Muscle of back (tissue), 11 donors: ENCODE measurements around the gene SLC9A5. TPM values are rescaled to one million over a fixed set of nuclear protein-coding genes. Genes with fewer than 3 reads are reported as not detected.

Experiments
- DNase-seq, 3 donors: peaks; one replicate each; pipeline versions ENCODE4 v3.0.0 to v3.0.0-alpha.2; 2013
- polyA plus RNA-seq, 10 donors: library from polyadenylated mRNA; unstranded; fragments of 120-200 nt; gene quantifications; one replicate each; pipeline ENCODE4 v1.2.1, GENCODE V29; 2013; ENCODE audit not compliant: insufficient read length in 10 of 10

Gene SLC9A5
- polyA plus RNA-seq, 10 donors, result 0.72 to 1.6 (median 1.3) TPM

GRCh38 chr16:67215706-67216105 lies 33.1 kb upstream of the SLC9A5 start:
- DNase-seq, result no peak

GRCh38 chr16:67216612-67217490 lies 31.9 kb upstream of the SLC9A5 start:
- no peak for DNase-seq

- DNase-seq, result no peak
Measured at GRCh38 chr16:67223992-67224391, 24.8 kb upstream of the SLC9A5 start.

GRCh38 chr16:67226295-67226803 lies 22.4 kb upstream of the SLC9A5 start:
- DNase-seq, result no peak

GRCh38 chr16:67226804-67227566 lies 21.8 kb upstream of the SLC9A5 start, which contains the start of gene TMEM208:
TMEM208 (plus strand) TSS chr16:67227130; CDS start chr16:67227219, 89 bp downstream.
- peak; percentile 99 for DNase-seq

GRCh38 chr16:67227567-67227921 lies 21.2 kb upstream of the SLC9A5 start:
- DNase-seq, result no peak

GRCh38 chr16:67228034-67228785 lies 20.6 kb upstream of the SLC9A5 start:
- no peak for DNase-seq

GRCh38 chr16:67228905-67229304 lies 19.9 kb upstream of the SLC9A5 start:
- no peak for DNase-seq

- DNase-seq, result no peak
Measured at GRCh38 chr16:67229906-67230808, 18.6 kb upstream of the SLC9A5 start.

- DNase-seq, result no peak
Measured at GRCh38 chr16:67230809-67231660, 17.7 kb upstream of the SLC9A5 start.

- no peak for DNase-seq
Measured at GRCh38 chr16:67233596-67233995, 15.2 kb upstream of the SLC9A5 start.

- no peak for DNase-seq
Measured at GRCh38 chr16:67234180-67234597, 14.6 kb upstream of the SLC9A5 start.

GRCh38 chr16:67235816-67236562 lies 12.8 kb upstream of the SLC9A5 start:
- no peak for DNase-seq

GRCh38 chr16:67236563-67237395 lies 12.0 kb upstream of the SLC9A5 start:
- DNase-seq, result no peak

- DNase-seq, result no peak
Measured at GRCh38 chr16:67237396-67238277, 11.1 kb upstream of the SLC9A5 start.

- DNase-seq, result no peak
Measured at GRCh38 chr16:67238278-67238575, 10.6 kb upstream of the SLC9A5 start.

GRCh38 chr16:67238806-67239470 lies 9.8 kb upstream of the SLC9A5 start:
- no peak for DNase-seq
